Mesodermal cell (in vitro differentiated cells): Measurements from ENCODE around the gene NUDT3.
"Not testable (repeated sequence)": the region's sequence is repeated elsewhere in the genome, so short reads cannot be mapped to it uniquely, and the experiment has no call there.

ENCODE experiments used
- H3K27ac ChIP-seq: 2 replicates; pipeline ENCODE4 v1.7.0; 2013; ENCODE audit warnings: mild to moderate bottlenecking, low read depth, low read length, moderate library complexity; ENCODE audit not compliant: severe bottlenecking
- H3K36me3 ChIP-seq: 2 replicates; pipeline ENCODE4 v1.7.1; 2013; ENCODE audit warnings: mild to moderate bottlenecking, low read length, moderate library complexity; ENCODE audit not compliant: control insufficient read depth, insufficient read depth
- H3K4me1 ChIP-seq: one replicate; pipeline ENCODE4 v1.7.1; 2013; ENCODE audit warnings: mild to moderate bottlenecking, low read length; ENCODE audit not compliant: insufficient read depth, control insufficient read depth, poor library complexity, severe bottlenecking
- H3K4me3 ChIP-seq: 2 replicates; pipeline ENCODE4 v1.7.0; 2013; ENCODE audit warnings: low read length, control low read depth, mild to moderate bottlenecking; ENCODE audit not compliant: insufficient read depth, poor library complexity, severe bottlenecking; ENCODE audit errors: extremely low read depth
- H3K9me3 ChIP-seq: 2 replicates; pipeline ENCODE4 v1.7.1; 2013; ENCODE audit warnings: mild to moderate bottlenecking, low read length, moderate library complexity; ENCODE audit not compliant: control insufficient read depth
- WGBS, 2 experiments: methylation state at CpG; one replicate each; pipeline ENCODE4 v1.1.5; 2013; ENCODE audit warnings: missing lambda C conversion rate in 2 of 2; ENCODE audit not compliant: insufficient coverage in 2 of 2; 5-methylcytosine and 5-hydroxymethylcytosine counted together

The NUDT3 gene

DNA sequence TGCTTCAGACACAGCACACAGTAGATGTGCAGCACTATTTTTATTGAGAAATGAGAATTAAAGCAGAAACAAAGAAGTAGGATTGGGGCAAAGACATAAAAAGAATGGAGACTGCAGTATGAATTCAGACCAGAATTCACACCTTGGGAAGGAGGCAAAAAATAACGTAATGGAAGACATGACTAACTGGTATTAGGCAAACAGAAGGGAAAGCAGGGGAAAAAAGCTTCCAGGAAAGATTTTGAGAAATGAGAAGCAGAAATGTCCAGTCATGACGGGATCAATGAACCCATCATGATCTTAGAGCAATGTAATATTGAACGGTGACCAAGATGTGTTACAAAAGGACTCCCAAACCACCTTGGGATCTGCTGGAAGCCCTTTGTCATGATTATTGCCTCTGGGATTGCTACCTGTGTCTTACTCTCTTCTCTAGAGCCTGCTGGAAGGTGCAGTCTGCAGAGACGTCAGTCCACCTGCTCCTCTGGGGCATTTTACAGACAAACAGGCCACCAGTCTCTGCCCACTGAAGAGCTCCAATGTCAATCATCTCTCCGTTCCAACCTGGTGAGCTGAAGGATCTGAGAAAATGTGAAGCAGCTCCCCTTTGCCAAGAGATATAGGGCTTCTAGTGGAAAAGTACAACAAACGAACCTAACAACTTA is 8.7 kb downstream of the NUDT3 start:
- no peak overlapping the region for H3K4me3 ChIP-seq
- H3K36me3 ChIP-seq: peaks cover 11% of the 10 kb centered on the region
- 88 to 91% methylated on average over 5 of the region's 6 CpGs for WGBS, 2 experiments
- H3K4me1 ChIP-seq: peaks cover 2% of the 10 kb centered on the region
- no peak overlapping the region for H3K27ac ChIP-seq
- no peaks in the 10 kb centered on the region for H3K9me3 ChIP-seq

DNA sequence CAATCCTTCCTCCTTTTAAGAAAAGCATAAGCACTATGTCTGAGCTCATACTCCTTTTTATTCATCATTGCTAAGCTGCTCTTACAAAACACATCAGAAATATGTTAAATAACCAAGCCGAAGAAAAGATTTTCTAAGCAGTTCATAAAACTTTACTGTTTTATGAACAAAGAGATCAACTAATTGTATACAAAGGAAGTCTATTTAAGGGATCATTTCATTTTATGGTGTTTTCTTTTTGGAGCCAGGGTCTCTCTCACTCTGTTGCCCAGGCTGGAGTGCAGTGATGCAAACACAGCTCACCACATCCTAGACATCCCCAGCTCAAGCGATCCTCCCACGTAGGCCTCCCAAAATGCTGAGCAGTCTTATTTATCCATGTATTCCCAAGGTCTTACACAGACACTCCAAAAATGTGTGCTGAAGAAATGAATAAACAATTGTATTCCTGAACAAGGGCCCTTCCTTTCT is 9.3 kb downstream of the NUDT3 start:
- Histone ChIP-seq H3K4me1 (peaks cover 8% of the 10 kb centered on the region), H3K4me3 (no peak overlapping the region), H3K27ac (no peak overlapping the region), H3K36me3 (peaks cover 11% of the 10 kb centered on the region), H3K9me3 (no peaks in the 10 kb centered on the region)
- no CpG with 5 or more reads among the region's 3 CpGs for WGBS, 2 experiments

DNA sequence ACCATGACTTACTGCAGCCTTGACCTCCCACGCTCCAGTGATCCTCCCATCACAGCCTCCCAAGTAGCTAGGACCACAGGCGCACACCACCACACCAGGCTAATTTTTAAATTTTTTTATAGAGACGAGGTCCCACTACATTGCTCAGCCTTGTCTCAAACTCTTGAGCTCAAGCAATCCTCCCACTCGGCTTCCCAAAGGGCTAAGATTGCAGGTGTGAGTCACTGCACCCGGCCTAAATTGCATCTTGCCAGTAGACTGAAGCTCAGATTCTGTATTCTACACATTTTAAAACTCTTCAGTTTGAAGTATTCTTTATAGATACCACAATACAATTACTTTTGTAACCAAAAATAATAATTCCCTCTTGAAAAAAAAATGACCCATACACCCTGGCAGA is 11.4 kb downstream of the NUDT3 start:
- peaks cover 10% of the 10 kb centered on the region for H3K36me3 ChIP-seq
- H3K27ac ChIP-seq: no peak overlapping the region
- peaks cover 3% of the 10 kb centered on the region for H3K9me3 ChIP-seq
- H3K4me3 ChIP-seq: no peak overlapping the region
- 89 to 94% methylated on average over 3 to 4 of the region's 5 CpGs for WGBS, 2 experiments
- H3K4me1 ChIP-seq: peaks cover 11% of the 10 kb centered on the region

DNA sequence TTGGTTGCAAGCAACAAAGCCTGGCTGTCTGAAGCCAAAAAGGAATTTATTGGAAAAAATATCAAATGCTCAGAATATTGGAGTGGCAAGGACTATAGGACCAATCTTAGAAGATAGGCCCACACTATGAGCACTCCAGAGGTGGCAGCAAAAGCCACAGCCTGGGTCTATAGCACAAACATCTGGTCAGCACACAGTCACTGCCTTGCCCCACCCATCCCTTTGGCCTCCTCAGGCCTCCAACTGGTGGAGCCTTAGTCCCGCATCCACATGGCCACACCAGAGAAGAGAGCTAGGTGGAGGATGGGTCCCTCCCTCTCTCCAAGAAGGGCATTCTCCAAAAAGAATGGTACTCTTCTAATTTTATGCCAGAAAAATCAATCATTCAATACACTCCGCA is 14.0 kb downstream of the NUDT3 start:
- Histone ChIP-seq H3K27ac (no peak overlapping the region), H3K4me1 (peaks cover 11% of the 10 kb centered on the region), H3K9me3 (peaks cover 3% of the 10 kb centered on the region), H3K36me3 (peaks cover 8% of the 10 kb centered on the region), H3K4me3 (no peak overlapping the region)
- 94 to 100% methylated on average over 1 to 2 of the region's 2 CpGs for WGBS, 2 experiments

DNA sequence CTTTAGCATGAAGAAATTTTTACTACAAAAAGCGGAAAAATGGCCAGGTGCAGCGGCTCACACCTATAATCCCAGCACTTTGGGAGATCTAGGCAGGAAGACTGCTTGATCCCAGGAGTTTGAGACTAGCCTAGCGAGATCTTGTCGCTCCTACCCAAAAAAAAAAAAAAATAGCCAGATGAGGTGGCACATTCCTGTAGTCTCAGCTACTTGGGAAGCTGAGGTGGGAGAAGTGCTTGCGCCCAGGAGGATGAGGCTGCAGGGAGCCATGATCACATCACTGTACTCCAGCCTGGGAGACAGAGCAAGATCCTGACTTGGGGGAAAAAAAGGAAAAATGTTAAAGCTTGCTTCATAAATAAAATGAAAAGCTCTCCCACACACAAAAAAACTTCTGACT is 14.5 kb downstream of the NUDT3 start:
- WGBS, 2 experiments: 95 to 96% methylated on average over 3 of the region's 5 CpGs
- peaks cover 11% of the 10 kb centered on the region for H3K4me1 ChIP-seq
- no peak overlapping the region for H3K4me3 ChIP-seq
- H3K27ac ChIP-seq: no peak overlapping the region
- peaks cover 8% of the 10 kb centered on the region for H3K36me3 ChIP-seq
- H3K9me3 ChIP-seq: peaks cover 3% of the 10 kb centered on the region

DNA sequence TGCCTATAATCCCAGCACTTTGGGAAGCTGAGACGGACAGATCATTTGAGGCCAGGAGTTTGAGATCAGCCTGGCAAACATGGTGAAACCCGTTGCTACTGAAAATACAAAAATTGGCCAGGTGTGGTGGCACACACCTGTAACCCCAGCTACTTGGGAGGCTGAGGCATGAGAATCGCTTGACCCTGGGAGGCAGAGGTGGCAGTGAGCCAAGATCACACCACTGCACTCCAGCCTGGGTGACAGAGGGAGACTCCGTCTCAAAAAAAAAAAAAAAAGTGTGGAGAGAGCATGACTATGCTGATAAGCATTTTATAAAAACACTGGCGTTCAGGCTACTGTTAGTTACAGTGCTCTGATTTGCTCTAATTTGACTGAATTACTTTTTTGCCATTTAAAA is 14.9 kb downstream of the NUDT3 start:
- not testable (repeated sequence) for H3K4me3 ChIP-seq, H3K9me3 ChIP-seq, H3K36me3 ChIP-seq, H3K27ac ChIP-seq
- 94 to 100% methylated on average over 3 of the region's 5 CpGs for WGBS, 2 experiments
- H3K4me1 ChIP-seq: peaks cover 11% of the 10 kb centered on the region

DNA sequence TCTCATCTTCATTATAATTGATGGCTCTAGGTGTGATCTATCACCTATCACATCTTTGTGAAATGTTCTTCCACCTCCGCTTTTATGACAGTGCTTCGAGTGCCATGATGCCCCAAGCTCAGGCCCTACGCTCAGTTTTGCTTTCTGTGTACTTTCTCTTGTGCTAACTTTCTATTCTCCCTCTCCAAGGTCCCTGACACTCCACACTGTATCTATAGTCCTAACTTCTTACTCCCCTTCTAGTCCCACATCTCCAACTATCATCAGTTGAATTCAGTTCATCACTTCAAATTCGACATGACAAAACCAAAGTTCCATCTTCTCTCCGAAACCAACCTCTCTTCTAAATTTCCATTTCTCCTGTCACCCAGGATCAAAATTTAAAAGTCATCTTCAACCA is 16.6 kb downstream of the NUDT3 start:
- WGBS, 2 experiments: 92 to 93% methylated on average over 3 to 5 of the region's 5 CpGs

DNA sequence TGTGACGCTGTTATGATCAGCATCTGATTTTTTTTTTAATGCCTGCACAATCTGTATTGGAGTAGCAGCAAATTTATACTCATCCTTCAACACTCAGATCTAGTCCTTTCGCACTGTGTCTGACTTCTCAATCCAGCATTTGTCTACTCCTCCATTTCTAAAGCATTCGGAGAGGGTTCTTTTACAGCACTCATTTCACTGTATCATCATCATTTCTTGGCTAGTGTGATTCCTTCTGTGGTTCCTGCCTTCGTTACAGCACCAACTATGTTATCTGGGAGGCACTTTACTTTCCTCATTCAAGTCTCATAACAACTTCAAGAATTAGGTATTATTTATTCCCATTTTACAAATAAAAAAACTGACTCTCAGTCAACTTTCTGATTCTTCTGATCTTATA is 18.0 kb downstream of the NUDT3 start:
- peaks cover 6% of the 10 kb centered on the region for H3K9me3 ChIP-seq
- WGBS, 2 experiments: 91 to 96% methylated on average over 4 of the region's 4 CpGs
- no peak overlapping the region for H3K27ac ChIP-seq
- H3K36me3 ChIP-seq: peaks cover 7% of the 10 kb centered on the region
- H3K4me1 ChIP-seq: peaks cover 11% of the 10 kb centered on the region
- no peak overlapping the region for H3K4me3 ChIP-seq

More for the DNA sequence above, 16.6 kb downstream of the NUDT3 start:
- Histone ChIP-seq H3K4me3 (no peak overlapping the region), H3K27ac (no peak overlapping the region), H3K9me3 (peaks cover 6% of the 10 kb centered on the region), H3K36me3 (peaks cover 7% of the 10 kb centered on the region), H3K4me1 (peaks cover 11% of the 10 kb centered on the region)

DNA sequence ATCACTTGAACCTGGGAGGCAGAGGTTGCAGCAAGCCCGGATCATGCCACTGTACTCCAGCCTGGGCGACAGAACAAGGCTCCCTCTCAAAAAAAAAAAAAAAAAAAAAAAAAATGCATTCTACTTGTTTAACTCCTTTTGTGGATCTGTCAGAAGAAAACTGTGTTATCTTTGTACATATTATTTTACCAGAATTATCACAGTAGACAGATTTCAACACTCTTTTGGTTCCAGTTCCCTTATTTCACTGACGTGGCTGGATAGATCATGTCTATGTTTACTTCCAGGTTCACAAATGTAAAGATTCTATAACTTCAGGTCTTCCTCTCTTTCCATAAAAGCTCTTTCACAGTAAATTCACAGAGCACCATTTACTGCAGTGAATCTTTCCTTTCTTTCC is 18.4 kb downstream of the NUDT3 start:
- H3K36me3 ChIP-seq: peaks cover 5% of the 10 kb centered on the region
- peaks cover 6% of the 10 kb centered on the region for H3K9me3 ChIP-seq
- no peak overlapping the region for H3K4me3 ChIP-seq
- H3K4me1 ChIP-seq: peaks cover 11% of the 10 kb centered on the region
- WGBS, 2 experiments: 100% methylated on average over 1 of the region's 3 CpGs
- H3K27ac ChIP-seq: no peak overlapping the region

DNA sequence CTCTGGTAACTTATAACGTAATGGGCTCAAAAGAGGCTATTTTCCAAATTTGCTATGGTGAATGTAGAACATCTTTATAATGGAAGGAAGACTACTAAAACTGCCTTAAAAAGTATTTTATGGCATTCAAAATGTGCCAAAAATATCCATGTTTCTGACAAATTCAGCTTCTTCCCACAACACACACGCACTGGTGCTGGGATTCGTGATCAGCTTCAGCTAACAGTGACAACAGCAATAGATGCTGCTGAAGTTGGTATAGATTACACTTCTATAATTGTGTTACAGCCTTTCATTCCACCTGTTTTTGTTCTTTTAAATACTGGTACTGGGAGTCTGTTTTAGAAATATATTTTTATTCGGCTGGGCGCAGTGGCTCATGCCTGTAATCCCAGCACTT is 19.0 kb downstream of the NUDT3 start:
- Histone ChIP-seq H3K9me3 (peaks cover 6% of the 10 kb centered on the region), H3K27ac (no peak overlapping the region), H3K36me3 (peaks cover 5% of the 10 kb centered on the region), H3K4me3 (no peak overlapping the region), H3K4me1 (peaks cover 7% of the 10 kb centered on the region)
- 80% methylated on average over 1 of the region's 5 CpGs; no CpG with 5 or more reads in 1 of the 2 experiments for WGBS, 2 experiments

DNA sequence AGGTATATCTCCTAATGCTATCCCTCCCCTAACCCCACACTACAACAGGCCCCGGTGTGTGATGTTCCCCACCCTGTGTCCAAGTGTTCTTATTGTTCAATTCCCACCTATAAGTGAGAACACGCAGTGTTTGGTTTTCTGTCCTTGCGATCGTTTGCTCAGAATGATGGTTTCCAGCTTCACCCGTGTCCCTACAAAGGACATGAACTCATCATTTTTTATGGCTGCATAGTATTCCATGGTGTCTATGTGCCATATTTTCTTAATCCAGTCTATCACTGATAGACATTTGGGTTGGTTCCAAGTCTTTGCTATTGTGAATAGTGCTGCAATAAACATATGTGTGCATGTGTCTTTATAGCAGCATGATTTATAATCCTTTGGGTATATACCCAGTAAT is 20.6 kb downstream of the NUDT3 start:
- not testable (repeated sequence) for H3K9me3 ChIP-seq, H3K36me3 ChIP-seq, H3K4me1 ChIP-seq, H3K4me3 ChIP-seq, H3K27ac ChIP-seq
- WGBS, 2 experiments: 94 to 100% methylated on average over 3 to 4 of the region's 5 CpGs
